AG08396 (cell line): Measurements from ENCODE around the gene CKAP5.

ENCODE experiments used
- DNase-seq: peaks from one replicate; pipeline ENCODE4 v3.0.0; 2012; ENCODE audit warnings: low spot score, mixed read lengths

CKAP5 gene

GRCh38 chr11:46766656-46767055 lies 79.4 kb downstream of the CKAP5 start:
- no peak for DNase-seq

DNA sequence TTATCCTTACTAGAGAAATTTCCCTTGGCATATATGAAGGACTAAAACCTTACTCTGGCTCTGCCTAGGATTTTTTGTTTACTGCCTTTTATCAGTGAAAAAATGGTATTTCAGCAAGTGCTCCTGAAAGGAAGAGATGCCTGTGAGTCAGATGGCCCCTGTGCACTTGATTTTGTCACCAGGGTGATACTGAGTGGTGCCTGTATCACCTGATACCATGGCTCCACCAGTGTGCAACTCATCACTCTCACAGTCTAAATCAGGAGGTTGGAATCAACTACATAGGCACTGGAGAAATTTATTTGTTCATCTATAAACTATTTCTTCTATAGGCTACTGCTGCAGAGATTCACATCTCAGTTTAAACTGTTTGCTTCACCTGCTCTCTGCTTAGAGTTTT lies 83.8 kb downstream of the CKAP5 start:
- DNase-seq = no peak

- no peak for DNase-seq
Measured at GRCh38 chr11:46761807-46762206, 84.3 kb downstream of the CKAP5 start.

- no peak for DNase-seq
Measured at GRCh38 chr11:46760429-46761128, 85.5 kb downstream of the CKAP5 start.

GRCh38 chr11:46759196-46759595 lies 86.9 kb downstream of the CKAP5 start:
- no peak for DNase-seq

- DNase-seq = no peak
Measured at GRCh38 chr11:46755962-46756361, 90.1 kb downstream of the CKAP5 start.

- no peak for DNase-seq
Measured at GRCh38 chr11:46747150-46747549, 98.9 kb downstream of the CKAP5 start.

- no peak for DNase-seq
Measured at GRCh38 chr11:46745995-46746394, 100.1 kb downstream of the CKAP5 start.

- DNase-seq = no peak
Measured at GRCh38 chr11:46745328-46745727, 100.8 kb downstream of the CKAP5 start.

GRCh38 chr11:46743693-46744339 lies 102.3 kb downstream of the CKAP5 start:
- DNase-seq = no peak

GRCh38 chr11:46743043-46743442 lies 103.0 kb downstream of the CKAP5 start:
- no peak for DNase-seq

- DNase-seq = no peak
Measured at GRCh38 chr11:46741600-46742484, 104.2 kb downstream of the CKAP5 start.

DNA sequence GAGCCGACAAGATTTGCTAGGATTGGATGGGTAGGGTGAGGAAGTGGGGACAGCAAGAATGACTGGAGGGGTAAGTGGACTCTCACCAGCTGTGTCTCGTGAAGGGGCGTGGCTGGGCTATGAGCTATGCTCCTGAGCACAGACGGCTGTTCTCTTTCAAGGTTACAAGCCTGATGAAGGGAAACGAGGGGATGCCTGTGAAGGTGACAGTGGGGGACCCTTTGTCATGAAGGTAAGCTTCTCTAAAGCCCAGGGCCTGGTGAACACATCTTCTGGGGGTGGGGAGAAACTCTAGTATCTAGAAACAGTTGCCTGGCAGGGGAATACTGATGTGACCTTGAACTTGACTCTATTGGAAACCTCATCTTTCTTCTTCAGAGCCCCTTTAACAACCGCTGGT lies 107.2 kb downstream of the CKAP5 start:
- no peak for DNase-seq

- DNase-seq = no peak
Measured at GRCh38 chr11:46737699-46738098, 108.4 kb downstream of the CKAP5 start.

GRCh38 chr11:46736615-46737014 lies 109.5 kb downstream of the CKAP5 start:
- no peak for DNase-seq

DNA sequence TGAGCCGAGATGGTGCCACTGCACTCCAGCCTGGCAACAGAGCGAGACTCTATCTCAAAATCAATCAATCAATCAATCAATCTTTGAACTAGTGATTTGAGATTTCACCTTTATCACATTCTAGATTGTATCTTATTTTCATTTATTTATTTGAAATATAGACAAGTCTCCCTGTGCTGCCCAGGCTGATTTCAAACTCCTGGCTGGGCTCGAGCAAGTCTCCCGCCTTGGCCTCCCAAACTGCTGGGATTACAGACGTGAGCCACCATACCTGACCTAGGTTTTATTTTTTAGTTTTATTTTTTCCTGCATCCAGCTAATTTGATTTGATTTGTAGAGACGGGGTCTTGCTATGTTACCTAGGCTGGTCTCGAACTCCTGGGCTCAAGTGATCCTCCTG lies 109.9 kb downstream of the CKAP5 start:
- DNase-seq = no peak

- DNase-seq = no peak
Measured at GRCh38 chr11:46733234-46733633, 112.8 kb downstream of the CKAP5 start.

DNA sequence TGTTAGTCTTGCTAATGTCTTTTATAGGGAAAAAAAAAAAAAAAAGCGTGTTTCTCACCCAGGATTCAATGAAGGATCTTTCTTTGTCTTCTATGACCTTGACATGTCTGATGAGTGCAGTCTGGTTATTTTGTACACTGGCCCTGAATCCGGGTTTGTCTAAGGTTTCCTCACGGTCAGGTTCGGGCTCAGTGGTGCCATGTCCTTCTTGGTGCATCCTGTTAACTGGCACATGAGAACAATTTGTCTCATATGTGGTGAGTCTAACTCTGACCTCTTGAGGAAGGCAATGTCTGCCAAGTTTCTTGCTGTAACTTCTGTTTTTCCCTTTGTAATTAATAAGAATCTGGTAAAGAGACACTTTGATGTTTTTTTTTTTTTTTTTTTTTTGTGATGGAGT lies 114.5 kb downstream of the CKAP5 start:
- no peak for DNase-seq

DNA sequence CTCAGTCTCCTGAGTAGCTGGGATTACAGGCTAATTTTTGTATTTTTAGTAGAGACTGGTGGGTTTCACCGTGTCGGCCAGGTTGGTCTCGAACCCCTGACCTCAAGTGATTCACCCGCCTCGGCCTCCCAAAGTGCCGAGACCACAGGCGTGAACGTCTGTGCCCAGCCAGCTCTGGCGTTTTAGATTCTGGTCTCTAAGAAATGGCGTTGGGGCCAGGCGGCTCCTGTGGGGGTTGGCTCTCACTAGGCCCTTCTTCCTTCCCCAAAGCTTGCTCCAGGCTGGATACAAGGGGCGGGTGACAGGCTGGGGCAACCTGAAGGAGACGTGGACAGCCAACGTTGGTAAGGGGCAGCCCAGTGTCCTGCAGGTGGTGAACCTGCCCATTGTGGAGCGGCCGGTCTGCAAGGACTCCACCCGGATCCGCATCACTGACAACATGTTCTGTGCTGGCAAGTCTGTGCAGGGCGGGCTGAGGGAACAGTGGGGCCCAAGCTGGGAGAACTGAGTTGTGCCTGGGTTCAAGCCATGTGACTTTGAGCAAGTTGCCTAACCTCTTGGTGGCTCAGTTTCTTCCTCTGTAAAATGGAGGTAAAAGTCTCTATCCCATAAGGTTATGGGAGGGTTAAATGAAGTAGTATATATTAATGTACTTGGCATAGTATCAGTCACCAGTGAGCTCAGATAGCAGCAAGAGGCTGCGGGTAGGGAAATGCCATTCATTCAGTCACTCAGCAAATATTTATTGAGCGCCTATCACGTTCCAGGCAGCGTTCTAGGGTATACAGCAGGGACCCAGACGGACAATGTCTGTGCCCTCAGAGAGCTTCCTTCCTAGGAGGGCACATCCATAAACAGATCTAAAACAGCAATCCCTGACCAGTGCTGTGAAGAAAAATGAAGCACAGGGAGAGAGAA lies 116.7 kb downstream of the CKAP5 start:
- no peak for DNase-seq

DNA sequence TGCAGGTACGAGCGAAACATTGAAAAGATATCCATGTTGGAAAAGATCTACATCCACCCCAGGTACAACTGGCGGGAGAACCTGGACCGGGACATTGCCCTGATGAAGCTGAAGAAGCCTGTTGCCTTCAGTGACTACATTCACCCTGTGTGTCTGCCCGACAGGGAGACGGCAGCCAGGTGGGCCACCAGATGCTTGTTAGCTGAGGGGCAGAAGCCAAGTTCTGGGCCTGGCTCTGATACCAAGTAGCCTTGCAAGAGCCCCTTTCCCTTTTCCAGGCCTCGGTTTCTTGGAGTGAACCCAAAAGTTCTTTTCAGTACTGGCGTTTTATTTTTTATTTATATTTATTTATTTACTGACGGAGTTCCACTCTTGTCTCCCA lies 117.4 kb downstream of the CKAP5 start:
- DNase-seq = no peak

DNA sequence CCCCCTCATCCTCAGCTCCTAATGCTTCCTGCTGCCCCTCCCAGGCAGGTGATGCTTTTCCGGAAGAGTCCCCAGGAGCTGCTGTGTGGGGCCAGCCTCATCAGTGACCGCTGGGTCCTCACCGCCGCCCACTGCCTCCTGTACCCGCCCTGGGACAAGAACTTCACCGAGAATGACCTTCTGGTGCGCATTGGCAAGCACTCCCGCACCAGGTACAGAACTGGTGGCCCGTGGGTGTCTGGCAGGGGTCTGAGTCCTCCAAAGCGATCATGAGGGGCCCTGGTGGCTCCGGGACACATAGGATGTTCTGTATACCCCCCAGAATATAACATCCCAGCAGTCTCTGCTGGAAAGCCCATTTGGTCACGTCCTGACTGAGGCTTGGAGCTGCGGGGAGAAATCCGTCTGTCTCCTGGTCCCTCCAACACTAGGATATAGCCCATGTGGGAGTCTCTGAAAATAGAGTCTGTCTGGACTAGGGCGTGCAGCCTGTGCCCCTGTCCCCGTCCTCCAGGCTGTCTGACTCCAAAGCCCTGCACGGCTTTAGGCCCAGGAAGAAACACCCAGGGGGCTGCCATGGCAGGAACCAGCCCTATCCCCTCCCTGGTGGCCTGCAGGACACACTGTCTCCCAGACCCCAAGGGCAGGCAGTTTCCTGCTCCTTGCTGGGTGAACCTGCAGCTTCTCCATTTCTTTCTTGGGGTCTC lies 118.0 kb downstream of the CKAP5 start:
- DNase-seq = no peak
